ENCODE data around the gene NOS3. TPM values are rescaled to one million over a fixed set of nuclear protein-coding genes. Genes with fewer than 3 reads are reported as not detected.

Gene NOS3
- polyA plus RNA-seq, 1 of the 3 experiments (the other 2 are of a cell fraction): 0.41 TPM

DNA sequence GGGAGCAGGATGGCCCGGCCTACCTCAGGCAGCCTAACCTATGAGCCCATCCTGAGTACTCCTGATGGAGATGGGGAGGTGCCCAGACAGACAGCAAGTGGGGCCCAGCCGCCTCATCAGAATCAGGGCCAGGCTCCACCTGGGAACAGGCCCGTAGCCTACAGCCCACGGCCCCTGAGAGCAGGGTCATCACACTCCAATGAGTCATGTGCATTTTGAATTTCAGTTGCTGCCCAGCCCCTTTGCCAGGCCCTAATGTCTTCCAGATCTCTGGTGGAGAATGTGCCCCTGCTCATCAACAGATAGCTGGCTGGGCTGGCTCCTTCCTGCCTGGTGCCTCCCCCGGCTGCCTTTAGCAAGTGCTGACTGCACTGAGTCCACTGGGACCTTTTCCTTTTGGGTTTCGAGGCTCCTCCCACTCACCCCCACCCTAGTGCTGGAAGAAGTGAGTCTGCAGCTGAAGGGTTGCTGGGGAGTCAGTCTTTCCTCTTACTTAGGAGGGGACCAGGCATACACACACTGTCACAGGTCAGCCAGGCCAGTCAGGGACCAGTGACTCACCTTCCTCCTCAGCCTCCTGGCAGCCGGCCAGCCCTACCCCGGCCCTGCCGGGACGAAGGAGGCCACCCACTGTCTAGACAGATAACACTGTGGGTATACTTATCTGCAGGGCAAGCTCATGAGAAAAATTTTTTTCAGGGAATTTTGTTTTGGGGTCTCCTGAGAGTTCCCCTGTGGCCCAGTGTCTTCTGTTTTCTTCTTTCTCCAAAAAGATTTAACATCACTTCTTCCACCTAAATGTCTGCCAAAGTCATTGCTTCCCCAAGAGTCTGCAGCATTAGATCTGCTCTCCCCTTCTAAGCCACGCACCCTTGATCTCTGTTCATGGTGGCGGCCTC lies 48.4 kb downstream of the NOS3 start:
- Histone ChIP-seq H3K4me2 (peak overlapping the region; percentile 65), H3K27me3 (ENCODE audit: insufficient read depth) (no peaks in the 10 kb centered on the region), H3K9me2 (no peaks in the 10 kb centered on the region), H2AFZ (ENCODE audit: low read depth) (no peak overlapping the region), H4K20me1 (ENCODE audit: insufficient read depth) (no peaks in the 10 kb centered on the region), H3K27ac (ENCODE audit: low read depth in 2 of 2, low read length in 1 of 2) (peak overlapping the region; percentile 98), H3K9ac (peak overlapping the region; percentile 73), H3K4me1 (ENCODE audit: control insufficient read depth in 1 of 2, insufficient read depth in 2 of 2, low read depth in 1 of 2, low read length in 1 of 2) (peaks cover 25 to 30% of the 10 kb centered on the region in 2 experiments), H3K79me2 (ENCODE audit: insufficient read depth) (no peaks in the 10 kb centered on the region; the same call in 1 of the 2 replicates), H3K36me3 (replicated peaks in 1 of 2; ENCODE audit: control insufficient read depth in 1 of 2, insufficient read depth in 2 of 2, low read length in 1 of 2) (peaks cover 12 to 42% of the 10 kb centered on the region in 2 experiments), H3K4me3 (ENCODE audit: low read depth in 2 of 2, low read length in 1 of 2) (no peak overlapping the region), H3F3A (replicated peaks; ENCODE audit: insufficient read depth) (peaks cover 25% of the 10 kb centered on the region), H3K9me3 (no peaks in the 10 kb centered on the region)
- TF ChIP-seq GABPA (IDR thresholded peaks at IDR 0.05; ENCODE audit: low read depth): no peak
- no peak for TF ChIP-seq NRF1 (IDR thresholded peaks at IDR 0.05; ENCODE audit: low read depth, low read length)
- no peak for TF ChIP-seq MEF2A (IDR thresholded peaks at IDR 0.05; ENCODE audit: borderline replicate concordance, low read depth)
- peak; percentile 82 for TF ChIP-seq FOSL2 (IDR thresholded peaks at IDR 0.05; ENCODE audit: borderline replicate concordance, low read depth)
- peak; percentile 93; the same call in 1 of the 2 replicates for TF ChIP-seq RXRA (IDR thresholded peaks at IDR 0.05; ENCODE audit: borderline replicate concordance, low read depth)
- TF ChIP-seq TEAD4 (IDR thresholded peaks at IDR 0.05; ENCODE audit: borderline replicate concordance, insufficient read depth): peak; percentile 71; the same call in 1 of the 2 replicates
- peak; percentile 23; the same call in 1 of the 2 replicates for TF ChIP-seq RAD21 (IDR thresholded peaks at IDR 0.05; ENCODE audit: low read length)
- TF ChIP-seq, protein P1, sequence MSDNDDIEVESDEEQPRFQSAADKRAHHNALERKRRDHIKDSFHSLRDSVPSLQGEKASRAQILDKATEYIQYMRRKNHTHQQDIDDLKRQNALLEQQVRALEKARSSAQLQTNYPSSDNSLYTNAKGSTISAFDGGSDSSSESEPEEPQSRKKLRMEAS (IDR thresholded peaks at IDR 0.05; ENCODE audit: low read depth): peak; percentile 85; the same call in 1 of the 2 replicates
- peak; percentile 90 for TF ChIP-seq POLR2AphosphoS5 (IDR thresholded peaks at IDR 0.05; ENCODE audit: low read depth, low read length)
- TF ChIP-seq CTCF (IDR thresholded peaks at IDR 0.05): no peak
- peak; percentile 48 for TF ChIP-seq RCOR1 (IDR thresholded peaks at IDR 0.05; ENCODE audit: low read length)
- peak; percentile 83 for TF ChIP-seq JUND (IDR thresholded peaks at IDR 0.05)
- peak; percentile 51; the same call in 1 of the 2 replicates for TF ChIP-seq SIN3A (IDR thresholded peaks at IDR 0.05; ENCODE audit: borderline replicate concordance, low read depth, low read length)
- peak; percentile 70; the same call in 1 of the 2 replicates for TF ChIP-seq FOXM1 (IDR thresholded peaks at IDR 0.05; ENCODE audit: low read depth)
- 0 out of 2 replicates have a peak, but pooled peaks have one; percentile 19 for TF ChIP-seq FOXJ3 (CRISPR knock-in tag; IDR thresholded peaks at IDR 0.05)
- TF ChIP-seq REST (IDR thresholded peaks at IDR 0.05; ENCODE audit: low read depth, low read length): 0 out of 2 replicates have a peak, but pooled peaks have one; percentile 3
- peak in 1 of 2 experiments; percentile 77; a peak in 1 of 4 replicates for TF ChIP-seq EP300 (IDR thresholded peaks at IDR 0.05; ENCODE audit: borderline replicate concordance in 1 of 2, low read depth in 1 of 2, low read length in 1 of 2)
- peak; percentile 12 for TF ChIP-seq CHD2 (IDR thresholded peaks at IDR 0.05; ENCODE audit: low read length, partially characterized antibody)
- TF ChIP-seq NFIC (IDR thresholded peaks at IDR 0.05; ENCODE audit: borderline replicate concordance): peak; percentile 99
- TF ChIP-seq YY1 (IDR thresholded peaks at IDR 0.05; ENCODE audit: low read depth): 0 out of 2 replicates have a peak, but pooled peaks have one; percentile 7
- TF ChIP-seq ZBTB33 (IDR thresholded peaks at IDR 0.05; ENCODE audit: borderline replicate concordance, low read depth): peak; percentile 66; the same call in 1 of the 2 replicates
- no peak for TF ChIP-seq MXI1 (IDR thresholded peaks at IDR 0.05; ENCODE audit: low read depth, low read length)
- TF ChIP-seq TCF12 (IDR thresholded peaks at IDR 0.05): peak; percentile 92
- ChIA-PET CTCF (interaction anchor here (0.6 to 9.5 kb wide), 18 partner anchors 9 to 103 kb away, joined by 3 to 59 read pairs (median 3); partner anchors contain the start of genes ABCB8, ASIC3 and CDK5), POLR2A (interaction anchor here (0.8 to 2.6 kb wide), 5 partner anchors 9 to 70 kb away, joined by 3 to 12 read pairs (median 4); partner anchors contain the start of genes ABCB8, ASIC3 and FASTK)
- 14% methylated on average over 10 of the region's 12 CpGs for WGBS (ENCODE audit: low lambda C conversion rate)
- DNase-seq: peak; percentile 87
